GM18511 (cell line): ENCODE results near the gene ENC1.
"Not testable (repeated sequence)": the region's sequence is repeated elsewhere in the genome, so short reads cannot be mapped to it uniquely, and the experiment has no call there.

ENCODE experiments used
- ATAC-seq: cut with Tn5 transposase; IDR thresholded peaks from one replicate; pipeline ENCODE4 v1.9.1; 2021; ENCODE audit warnings: mild to moderate bottlenecking, moderate library complexity; ENCODE audit not compliant: unreplicated experiment

Gene ENC1, protein sequence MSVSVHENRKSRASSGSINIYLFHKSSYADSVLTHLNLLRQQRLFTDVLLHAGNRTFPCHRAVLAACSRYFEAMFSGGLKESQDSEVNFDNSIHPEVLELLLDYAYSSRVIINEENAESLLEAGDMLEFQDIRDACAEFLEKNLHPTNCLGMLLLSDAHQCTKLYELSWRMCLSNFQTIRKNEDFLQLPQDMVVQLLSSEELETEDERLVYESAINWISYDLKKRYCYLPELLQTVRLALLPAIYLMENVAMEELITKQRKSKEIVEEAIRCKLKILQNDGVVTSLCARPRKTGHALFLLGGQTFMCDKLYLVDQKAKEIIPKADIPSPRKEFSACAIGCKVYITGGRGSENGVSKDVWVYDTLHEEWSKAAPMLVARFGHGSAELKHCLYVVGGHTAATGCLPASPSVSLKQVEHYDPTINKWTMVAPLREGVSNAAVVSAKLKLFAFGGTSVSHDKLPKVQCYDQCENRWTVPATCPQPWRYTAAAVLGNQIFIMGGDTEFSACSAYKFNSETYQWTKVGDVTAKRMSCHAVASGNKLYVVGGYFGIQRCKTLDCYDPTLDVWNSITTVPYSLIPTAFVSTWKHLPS

DNA sequence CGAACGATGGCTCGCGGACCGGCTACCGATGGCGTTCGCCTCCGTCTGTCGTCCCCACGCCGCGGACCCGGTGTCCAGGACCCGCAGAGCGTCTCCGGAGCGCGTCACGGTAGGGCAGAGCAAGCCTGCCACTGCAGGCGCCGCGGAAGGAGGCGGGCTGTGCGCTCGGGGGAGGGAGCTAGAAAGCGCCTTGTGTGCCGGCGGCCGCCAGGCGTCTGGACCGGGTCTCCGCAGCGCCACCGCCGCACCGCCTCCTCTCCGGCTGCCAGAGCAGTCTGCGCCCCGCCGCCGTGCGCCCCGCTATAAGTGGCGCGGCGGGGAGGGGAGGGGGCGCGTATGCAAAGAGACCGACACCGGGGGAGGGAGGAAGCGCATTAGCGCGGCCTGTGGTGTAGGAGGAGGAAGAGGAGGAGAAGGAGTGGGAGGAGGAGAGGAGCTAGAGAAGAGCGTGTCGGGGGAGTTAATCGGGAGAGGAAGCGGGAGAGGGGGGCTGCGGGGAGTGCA is at the start of gene ENC1:
Gene ENC1 (minus strand): TSS at position 279 of the 504 bp plus-strand sequence. CDS start 4,243 bp downstream, outside the sequence.
- peak; percentile 67 for ATAC-seq

DNA sequence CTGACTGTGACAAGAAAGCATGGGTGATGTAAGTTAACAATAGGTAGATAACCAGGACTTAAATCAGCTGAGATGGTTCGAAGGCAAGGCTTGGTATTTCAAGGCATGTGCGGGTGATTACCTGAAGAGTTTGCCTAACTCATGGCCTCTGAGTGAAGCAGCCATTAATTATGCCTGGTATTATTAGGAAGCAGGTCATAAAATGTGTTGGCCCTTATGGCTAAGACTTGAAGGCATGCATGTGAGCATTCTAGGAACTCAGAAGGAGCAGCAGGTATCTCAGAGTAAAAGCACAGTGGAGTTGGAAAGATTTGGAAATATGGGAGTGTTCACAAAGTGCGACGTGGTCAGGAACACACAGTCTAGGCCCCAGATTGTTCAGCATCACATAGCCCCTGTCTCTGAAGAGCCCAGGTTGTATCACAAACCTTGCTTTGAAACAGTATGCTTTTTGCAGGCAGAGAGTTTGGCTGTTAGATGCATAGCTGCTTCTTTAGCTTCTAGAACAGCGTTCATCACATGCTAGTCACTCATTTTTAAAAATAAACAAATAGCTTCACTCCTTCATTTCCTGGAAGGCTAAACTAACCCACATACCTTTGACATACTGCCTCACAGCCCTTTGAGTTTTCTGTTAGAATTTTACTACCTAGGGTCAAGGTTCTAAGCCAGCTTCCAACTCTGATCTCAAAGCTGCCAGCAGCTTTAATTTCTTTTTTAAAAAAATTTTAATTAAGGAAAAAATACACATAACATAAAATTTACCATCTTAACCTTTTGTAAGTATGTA is 46.6 kb upstream of the ENC1 start:
- ATAC-seq = no peak

DNA sequence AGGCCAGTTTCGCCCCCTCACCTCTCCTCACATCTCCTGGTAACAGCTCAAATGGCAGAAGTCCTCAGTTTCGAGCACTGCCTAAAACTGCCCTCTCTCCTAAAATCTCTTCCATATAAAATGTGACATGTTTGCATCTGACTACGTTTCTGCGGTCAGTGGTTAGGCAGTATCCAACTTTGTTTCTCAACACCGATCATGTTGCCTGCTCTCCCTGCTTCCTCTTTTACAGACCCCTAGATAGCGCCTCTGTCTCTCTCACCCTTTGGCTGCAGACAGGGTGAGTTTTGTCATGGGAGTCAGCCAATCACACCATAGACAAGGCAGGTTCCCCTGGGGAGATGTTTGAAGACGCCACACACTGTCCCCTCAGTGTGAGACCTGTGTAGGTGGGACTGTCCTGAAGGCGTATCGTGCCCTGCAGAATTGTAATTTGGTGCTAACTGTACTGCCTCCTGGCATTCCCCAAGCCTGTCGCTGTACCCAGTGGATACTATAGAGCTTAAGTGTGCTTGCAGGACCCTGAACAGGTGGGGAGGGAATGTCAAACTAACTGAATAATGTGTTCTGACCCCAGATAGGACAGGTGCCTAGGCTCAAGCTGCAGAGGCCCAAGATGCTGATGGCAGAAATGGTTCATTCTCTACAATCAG is 45.6 kb upstream of the ENC1 start:
- peak; percentile 56 for ATAC-seq

DNA sequence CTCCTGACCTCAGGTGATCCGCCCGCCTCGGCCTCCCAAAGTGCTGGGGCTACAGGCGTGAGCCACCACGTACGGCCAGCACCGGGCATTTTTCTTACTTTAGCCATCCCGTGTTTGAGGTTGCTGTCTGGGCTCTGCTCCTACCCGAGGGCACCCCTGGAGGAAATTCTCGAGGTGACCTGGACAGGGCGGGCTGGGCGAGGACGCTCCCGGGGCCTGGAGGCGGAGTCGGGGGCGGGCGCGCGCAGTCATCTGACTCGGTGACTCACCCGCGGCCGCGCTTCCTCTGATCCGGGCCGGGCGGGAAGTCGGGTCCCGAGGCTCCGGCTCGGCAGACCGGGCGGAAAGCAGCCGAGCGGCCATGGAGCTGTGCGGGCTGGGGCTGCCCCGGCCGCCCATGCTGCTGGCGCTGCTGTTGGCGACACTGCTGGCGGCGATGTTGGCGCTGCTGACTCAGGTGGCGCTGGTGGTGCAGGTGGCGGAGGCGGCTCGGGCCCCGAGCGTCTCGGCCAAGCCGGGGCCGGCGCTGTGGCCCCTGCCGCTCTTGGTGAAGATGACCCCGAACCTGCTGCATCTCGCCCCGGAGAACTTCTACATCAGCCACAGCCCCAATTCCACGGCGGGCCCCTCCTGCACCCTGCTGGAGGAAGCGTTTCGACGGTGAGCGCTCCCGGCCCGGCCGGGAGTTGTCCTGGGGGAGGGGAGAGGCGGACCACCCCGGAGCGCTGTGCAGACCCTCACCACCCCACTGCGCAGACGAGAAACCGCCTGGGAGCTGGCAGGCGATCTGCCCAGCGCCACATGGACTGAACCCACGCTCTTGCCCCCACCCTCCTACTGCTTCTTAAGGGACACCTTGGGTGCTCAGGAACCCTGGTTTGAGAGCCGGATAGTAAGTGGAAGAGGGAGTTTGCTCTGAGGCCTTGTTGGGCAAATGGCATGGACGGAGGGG is 44.6 kb upstream of the ENC1 start, which contains the start of gene HEXB:
Gene HEXB (plus strand): TSS at position 334 of the 952 bp plus-strand sequence. CDS start 28 bp downstream, at position 362.
- peak; percentile 84 for ATAC-seq

DNA sequence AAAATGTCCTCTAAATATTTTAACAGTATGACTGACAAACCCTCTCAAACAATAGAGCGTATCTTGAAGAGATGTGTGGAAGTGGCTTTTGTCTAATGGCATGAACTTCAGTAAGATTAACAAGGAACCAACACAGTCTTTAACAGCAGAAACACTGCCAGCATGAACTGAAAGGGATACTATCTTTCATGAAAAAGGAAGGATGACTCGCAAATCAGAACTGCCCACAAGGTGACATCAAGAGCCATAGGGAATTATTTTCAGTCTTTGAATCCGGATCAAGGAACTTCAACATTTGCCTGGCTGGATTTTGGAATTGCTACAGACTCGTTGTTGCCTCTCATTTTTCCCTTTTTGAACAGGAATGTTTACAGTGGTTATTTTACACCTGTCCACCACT is 39.4 kb upstream of the ENC1 start:
- no peak for ATAC-seq

DNA sequence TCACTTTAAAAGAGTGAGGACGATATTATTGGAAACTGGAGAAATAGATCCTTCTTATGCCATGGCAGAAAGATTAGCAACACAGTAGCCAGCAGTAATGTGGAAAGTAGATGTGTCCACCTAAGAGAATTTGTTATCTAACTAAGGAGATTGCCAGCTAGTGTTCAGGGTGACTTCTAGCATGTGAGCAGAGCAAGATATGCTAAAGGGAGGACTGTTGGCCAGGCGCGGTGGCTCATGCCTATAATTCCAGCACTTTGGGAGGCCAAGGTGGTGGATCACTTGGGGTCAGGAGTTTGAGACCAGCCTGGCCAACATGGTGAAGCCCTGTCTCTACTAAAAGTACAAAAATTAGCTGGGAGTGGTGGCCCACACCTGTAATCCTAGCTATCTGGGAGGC is 38.8 kb upstream of the ENC1 start:
- ATAC-seq = not testable (repeated sequence)

DNA sequence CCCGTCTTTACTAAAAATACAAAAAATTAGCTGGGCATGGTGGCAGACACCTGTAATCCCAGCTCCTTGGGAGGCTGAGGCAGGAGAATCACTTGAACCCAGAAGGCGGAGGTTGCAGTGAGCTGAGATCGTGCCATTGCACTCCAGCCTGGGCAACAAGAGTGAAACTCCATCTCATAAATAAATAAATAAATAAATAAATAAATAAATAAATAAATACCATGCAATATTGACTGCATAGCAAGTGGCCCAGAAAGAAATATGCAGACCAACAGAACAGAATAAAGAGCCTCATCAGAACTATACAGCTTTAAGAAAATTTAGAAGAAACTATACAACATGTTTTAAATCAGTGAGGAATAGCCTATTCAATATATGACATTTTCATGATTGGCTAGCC is 37.6 kb upstream of the ENC1 start:
- ATAC-seq = not testable (repeated sequence)

DNA sequence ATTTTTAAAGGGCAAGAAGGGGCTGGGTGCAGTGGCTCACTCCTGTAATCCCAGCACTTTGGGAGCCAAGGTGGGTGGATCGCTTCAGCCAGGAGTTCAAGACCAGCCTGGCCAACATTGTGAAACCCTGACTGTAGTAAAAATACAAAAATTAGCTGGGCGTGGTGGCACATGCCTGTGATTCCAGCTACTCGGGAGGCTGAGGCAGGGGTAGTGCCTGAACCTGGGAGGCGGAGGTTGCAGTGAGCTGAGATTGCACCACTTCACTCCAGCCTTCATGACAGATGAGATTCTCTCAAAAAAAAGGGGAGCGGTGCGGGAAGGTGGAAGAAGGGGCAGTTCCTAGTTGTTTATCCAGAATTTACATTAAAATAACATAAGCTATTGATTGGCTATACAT is 35.9 kb upstream of the ENC1 start:
- not testable (repeated sequence) for ATAC-seq

DNA sequence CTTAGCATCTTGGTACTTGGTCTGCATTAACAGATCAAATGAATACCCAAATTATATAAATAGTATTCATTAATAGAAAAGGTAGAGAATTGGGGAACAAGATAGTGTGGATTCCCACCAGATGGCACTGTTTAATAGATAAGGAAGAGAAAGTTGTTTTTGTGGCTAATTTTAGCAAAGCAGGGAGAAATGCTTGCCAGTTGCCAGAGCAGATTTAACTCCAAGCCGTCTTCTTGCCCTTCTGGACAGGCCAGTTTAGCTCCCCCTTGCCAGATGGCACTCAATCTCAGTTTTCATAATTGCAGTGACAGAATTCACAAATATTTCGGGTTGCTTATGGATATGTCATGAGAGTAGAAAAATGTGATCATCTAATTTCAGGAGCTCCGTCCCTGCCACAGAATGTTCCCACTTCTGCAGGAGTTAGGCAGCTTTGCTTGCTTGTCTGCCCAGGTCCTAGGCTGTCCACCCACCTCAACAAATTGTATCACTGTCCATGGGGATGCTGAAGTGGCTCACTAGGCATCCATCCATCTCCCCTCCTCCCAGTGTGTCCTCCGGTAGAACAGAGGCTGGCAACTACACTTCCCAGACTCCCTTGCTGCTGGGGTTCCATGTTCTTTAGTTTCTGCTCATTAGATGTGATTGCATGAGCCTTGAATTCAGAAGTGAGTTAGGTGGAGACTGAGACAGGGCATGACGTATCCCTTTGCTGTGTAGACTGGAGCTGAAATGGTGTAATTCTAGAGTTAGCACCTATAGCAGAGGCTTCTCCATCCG is 32.7 kb upstream of the ENC1 start:
- ATAC-seq = no peak

DNA sequence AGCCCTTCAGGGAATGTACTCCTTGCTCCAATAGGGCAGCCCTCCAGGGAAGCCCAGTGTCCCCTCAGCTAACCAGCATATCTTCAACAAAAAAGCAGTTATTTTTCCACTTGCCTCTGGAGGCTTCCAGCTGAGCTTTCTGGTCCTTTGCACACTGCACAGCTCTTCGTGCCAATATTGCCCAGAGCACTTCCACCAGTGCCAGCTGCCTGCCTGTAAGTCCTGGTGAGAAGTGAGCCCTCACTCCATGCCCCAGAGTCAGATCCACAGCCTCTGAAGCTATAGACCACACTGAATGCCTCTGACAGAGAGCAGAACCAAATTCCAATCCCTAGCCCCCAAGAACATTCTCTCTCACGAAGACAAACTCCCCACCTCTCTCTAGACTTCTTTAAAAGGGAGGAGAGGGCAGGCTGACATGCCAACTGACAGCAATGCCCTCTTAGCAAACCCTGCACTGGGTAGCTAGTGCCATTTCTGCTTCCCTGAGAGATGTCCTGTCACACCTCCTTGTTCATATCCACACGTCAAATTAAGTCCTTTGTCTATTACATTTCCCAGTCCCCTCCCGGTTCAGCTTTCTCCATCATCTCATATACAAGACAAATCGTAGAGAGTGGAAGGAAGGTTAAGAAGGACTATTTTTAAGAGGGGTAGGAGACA is 31.8 kb upstream of the ENC1 start:
- ATAC-seq = no peak

DNA sequence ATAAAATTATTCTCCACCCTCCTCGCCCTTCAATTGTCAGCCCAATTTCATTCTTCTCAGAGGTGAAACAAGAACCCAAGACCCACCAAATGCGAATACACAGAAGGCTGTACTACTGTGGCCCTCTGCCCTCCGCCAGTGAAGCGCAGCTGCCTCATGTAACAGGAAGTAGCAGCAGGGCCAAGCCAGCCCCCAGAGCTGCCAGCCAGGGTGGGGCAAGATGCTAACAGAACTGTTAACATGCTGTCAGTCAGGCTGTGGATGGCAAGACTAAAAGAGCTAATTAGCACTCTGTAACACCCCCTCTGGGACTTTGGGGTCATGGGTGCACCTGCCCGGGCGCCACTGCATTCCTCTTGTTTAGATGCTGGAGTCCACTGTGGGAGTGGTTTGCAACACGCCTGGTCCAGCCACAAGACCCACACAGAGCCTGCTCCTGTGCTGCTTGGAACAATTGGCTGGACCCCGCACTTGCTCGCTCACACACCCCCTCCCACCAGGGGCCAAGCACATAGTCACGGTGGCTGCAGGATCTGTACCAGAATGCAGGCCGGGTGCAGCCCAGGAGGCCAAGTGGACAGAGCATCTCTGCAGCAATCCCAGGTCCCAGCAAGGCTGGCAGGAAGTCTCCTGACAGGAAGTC is 30.0 kb upstream of the ENC1 start:
- no peak for ATAC-seq

DNA sequence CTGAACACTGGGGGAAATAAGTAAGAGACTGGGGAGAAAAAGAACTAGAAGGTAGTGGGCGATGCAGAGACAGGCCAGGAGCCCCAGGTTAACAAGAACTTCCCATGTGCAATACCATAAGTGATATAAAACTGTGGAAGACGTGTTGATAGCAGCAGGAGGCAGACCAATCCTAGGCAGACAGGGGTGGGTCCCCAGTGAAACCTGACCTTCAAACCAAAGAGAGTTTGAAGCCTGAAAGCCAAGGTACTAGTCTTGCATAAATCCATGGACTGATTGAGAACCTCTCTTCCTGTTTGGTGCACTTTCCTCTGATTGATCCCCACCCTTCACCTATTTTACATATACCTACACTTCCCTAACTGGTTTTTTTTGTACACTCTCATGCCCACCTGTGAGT is 29.3 kb upstream of the ENC1 start:
- no peak for ATAC-seq

DNA sequence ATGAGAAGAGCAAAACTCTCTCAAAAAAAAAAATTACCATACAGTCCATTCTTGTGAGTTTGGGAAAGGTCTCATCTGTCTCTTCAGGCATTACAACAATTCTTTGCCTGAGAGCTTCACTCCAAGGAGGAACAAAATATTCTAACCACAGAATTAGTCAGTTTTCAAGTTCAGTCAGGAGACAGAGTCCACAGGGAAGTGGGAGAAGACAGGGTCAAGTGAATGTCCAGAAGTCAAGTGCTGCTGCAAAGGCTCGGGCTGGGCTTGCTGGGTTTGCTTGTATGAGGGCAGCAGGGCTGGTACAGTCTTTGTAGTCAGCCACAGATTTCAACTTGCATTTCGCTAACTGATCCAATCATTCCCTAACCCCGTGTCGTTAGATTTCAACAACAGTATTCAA is 26.9 kb upstream of the ENC1 start:
- ATAC-seq = no peak

DNA sequence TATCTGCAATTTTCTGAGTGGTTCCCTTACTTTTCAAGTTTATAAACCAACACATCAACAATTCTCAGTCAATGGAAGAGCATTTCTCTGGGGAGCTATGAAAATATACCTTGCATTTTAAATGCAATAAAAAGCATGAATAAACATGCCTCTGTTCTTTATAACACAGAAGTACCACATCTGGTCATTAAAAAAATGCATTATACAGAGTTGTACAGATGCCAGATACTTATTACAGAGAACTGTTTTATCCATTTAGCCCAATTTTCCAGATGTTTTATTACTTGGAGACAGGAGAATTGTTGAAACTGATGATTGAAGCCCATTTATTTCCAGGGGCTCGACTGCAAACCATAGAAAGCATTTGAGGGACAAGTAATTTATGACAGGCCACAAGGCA is 25.3 kb upstream of the ENC1 start:
- no peak for ATAC-seq

DNA sequence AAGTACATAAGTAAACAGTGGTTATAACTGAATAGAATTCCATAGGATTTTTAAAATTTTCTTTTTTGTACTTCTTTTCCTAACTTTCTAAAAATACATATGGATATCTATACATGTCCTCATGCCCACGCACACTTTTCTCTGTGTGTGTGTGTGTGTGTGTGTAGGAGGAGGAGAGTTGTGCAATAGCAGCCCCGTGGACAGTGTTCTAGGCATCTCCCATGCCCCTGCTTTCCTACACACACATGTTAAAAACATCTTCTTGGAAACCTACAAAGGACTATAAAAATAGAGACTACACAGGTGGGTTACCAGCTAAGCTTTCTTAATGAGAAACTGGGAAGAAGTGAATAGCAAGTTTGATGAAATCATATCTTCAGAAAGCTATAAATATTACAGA is 24.7 kb upstream of the ENC1 start:
- ATAC-seq = no peak

DNA sequence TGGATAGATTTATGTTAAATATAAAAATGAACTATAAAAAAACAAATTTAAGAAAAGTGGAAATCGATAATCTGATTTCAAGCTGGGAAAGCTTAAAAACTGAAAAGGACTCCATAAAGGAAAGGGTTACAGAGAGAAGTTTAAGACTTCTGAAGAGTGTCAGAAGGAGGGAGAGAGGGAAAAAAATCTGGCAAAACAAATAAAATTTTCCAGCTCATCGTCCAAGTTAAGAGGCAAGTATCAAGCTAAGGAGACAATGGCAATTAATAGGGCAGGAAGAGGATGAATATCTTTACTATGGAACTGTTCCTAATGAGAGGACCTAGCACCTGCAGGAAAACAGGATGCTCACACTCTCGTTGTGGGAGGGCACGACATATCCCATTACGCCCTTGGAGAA is 24.0 kb upstream of the ENC1 start:
- ATAC-seq = no peak

DNA sequence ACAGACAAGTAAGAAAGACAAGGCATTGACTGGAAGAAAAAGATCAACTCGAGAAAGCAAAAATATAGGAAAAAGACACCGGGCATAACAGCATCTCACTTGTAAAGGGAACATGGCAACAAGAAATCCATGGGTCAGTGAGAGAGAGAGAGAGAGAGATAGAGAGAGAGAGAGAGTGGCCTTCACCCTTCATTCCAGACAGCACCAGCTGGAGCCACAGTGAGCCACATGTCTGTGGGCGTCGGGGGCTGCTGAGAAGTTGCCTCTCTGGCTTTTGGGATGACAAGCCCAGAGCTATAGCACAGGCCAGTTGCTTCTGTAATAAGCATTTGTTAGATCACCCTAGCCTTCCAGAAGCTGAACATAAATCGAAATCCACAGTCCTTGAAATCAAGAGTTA is 20.3 kb upstream of the ENC1 start:
- ATAC-seq = no peak

DNA sequence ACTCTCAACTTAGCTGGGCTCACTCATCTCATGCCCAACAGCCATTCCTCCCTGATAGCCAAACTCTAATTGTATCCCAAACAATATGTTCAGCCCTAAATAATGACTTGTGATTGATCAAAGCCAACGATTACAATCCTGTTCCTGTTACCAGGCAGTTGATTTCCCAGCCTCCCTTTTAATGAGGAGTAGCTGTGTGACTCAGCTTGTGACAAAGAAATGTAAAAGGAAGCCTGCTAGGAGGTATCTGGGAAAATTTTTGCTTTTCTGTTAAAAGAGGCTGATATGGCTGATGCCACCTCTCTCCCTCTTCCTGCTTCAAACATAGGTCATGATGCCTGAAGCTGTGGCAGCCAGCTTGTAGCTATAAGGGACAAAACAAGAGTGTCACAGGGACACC is 19.6 kb upstream of the ENC1 start:
- no peak for ATAC-seq
